ENCODE data around the gene LYVE1. TPM values are rescaled to one million over a fixed set of nuclear protein-coding genes. Genes with fewer than 3 reads are reported as not detected.

Gene LYVE1
- total RNA-seq, 1 donor from 2014 or later, result 95.2 TPM

- Histone ChIP-seq H3K9me3 (no peaks in the 10 kb centered on the region), H3K27me3 (ENCODE audit: low read depth) (no peaks in the 10 kb centered on the region), H3K27ac (no peak overlapping the region), H3K36me3 (peaks cover 83% of the 10 kb centered on the region), H3K4me3 (no peak overlapping the region), H3K4me1 (peaks cover 13% of the 10 kb centered on the region)
- ATAC-seq (no peak), DNase-seq (no peak)
- intact Hi-C loops (cut with DNase I), result no loop called here
- TF ChIP-seq, protein P1, sequence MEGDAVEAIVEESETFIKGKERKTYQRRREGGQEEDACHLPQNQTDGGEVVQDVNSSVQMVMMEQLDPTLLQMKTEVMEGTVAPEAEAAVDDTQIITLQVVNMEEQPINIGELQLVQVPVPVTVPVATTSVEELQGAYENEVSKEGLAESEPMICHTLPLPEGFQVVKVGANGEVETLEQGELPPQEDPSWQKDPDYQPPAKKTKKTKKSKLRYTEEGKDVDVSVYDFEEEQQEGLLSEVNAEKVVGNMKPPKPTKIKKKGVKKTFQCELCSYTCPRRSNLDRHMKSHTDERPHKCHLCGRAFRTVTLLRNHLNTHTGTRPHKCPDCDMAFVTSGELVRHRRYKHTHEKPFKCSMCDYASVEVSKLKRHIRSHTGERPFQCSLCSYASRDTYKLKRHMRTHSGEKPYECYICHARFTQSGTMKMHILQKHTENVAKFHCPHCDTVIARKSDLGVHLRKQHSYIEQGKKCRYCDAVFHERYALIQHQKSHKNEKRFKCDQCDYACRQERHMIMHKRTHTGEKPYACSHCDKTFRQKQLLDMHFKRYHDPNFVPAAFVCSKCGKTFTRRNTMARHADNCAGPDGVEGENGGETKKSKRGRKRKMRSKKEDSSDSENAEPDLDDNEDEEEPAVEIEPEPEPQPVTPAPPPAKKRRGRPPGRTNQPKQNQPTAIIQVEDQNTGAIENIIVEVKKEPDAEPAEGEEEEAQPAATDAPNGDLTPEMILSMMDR (IDR thresholded peaks at IDR 0.05), result no peak
These were observed 41.2 kb downstream of the LYVE1 start for GRCh38 chr11:10526974-10527918.

GRCh38 chr11:10524471-10524870 lies 44.0 kb downstream of the LYVE1 start:
- ATAC-seq (no peak), DNase-seq (no peak)
- Histone ChIP-seq H3K9me3 (no peaks in the 10 kb centered on the region), H3K27ac (no peak overlapping the region), H3K4me1 (peaks cover 13% of the 10 kb centered on the region), H3K36me3 (peaks cover 92% of the 10 kb centered on the region), H3K27me3 (ENCODE audit: low read depth) (no peaks in the 10 kb centered on the region), H3K4me3 (no peak overlapping the region)
- intact Hi-C loops (cut with DNase I), result no loop called here
- TF ChIP-seq, protein P1 (IDR thresholded peaks at IDR 0.05), result no peak

DNA sequence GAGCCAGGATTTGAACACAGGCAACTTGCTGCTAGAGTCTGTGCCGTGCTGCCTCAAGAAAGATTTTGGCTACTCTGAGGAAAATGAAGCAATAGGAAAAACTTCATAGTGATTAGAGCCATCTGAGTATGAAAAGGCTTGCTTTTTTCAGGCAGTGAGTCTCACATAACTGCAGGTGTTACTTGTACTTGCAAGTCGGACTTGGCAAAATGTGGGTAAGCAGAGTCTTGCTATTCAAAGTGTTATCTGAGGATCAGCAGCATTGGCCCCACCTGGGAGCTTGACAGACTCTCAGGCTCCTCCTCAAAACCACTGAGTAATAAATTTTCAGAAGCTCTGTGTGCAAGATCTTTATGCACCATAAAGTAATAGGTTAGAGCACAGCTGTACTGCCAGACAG lies 45.5 kb downstream of the LYVE1 start:
- H3K36me3 ChIP-seq, result peaks cover 84% of the 10 kb centered on the region
- DNase-seq (no peak), ATAC-seq (no peak)
- TF ChIP-seq, protein P1 (IDR thresholded peaks at IDR 0.05), result no peak
- intact Hi-C loops (cut with DNase I), result no loop called here
- H3K9me3 ChIP-seq, result no peaks in the 10 kb centered on the region
- H3K27me3 ChIP-seq (ENCODE audit: low read depth), result no peaks in the 10 kb centered on the region
- H3K4me1 ChIP-seq, result peaks cover 13% of the 10 kb centered on the region
- H3K4me3 ChIP-seq, result no peak overlapping the region
- H3K27ac ChIP-seq, result no peak overlapping the region

GRCh38 chr11:10522276-10522675 lies 46.2 kb downstream of the LYVE1 start:
- H3K27me3 ChIP-seq (ENCODE audit: low read depth), result no peaks in the 10 kb centered on the region
- H3K36me3 ChIP-seq, result peaks cover 78% of the 10 kb centered on the region
- peaks cover 13% of the 10 kb centered on the region for H3K4me1 ChIP-seq
- H3K4me3 ChIP-seq, result no peak overlapping the region
- ATAC-seq, result no peak
- intact Hi-C loops (cut with DNase I), result no loop called here
- TF ChIP-seq, protein P1 (IDR thresholded peaks at IDR 0.05), result no peak
- H3K9me3 ChIP-seq, result no peaks in the 10 kb centered on the region
- H3K27ac ChIP-seq, result peak overlapping the region; percentile 5
- DNase-seq, result no peak

GRCh38 chr11:10520562-10520961 lies 47.9 kb downstream of the LYVE1 start:
- TF ChIP-seq, protein P1 (IDR thresholded peaks at IDR 0.05), result no peak
- peaks cover 13% of the 10 kb centered on the region for H3K4me1 ChIP-seq
- no peak overlapping the region for H3K27ac ChIP-seq
- no peak for DNase-seq
- peaks cover 69% of the 10 kb centered on the region for H3K36me3 ChIP-seq
- H3K4me3 ChIP-seq, result no peak overlapping the region
- no peaks in the 10 kb centered on the region for H3K9me3 ChIP-seq
- ATAC-seq, result no peak
- intact Hi-C loops (cut with DNase I), result no loop called here
- H3K27me3 ChIP-seq (ENCODE audit: low read depth), result no peaks in the 10 kb centered on the region
